Measurements from ENCODE around the gene MEIS3.

DNA sequence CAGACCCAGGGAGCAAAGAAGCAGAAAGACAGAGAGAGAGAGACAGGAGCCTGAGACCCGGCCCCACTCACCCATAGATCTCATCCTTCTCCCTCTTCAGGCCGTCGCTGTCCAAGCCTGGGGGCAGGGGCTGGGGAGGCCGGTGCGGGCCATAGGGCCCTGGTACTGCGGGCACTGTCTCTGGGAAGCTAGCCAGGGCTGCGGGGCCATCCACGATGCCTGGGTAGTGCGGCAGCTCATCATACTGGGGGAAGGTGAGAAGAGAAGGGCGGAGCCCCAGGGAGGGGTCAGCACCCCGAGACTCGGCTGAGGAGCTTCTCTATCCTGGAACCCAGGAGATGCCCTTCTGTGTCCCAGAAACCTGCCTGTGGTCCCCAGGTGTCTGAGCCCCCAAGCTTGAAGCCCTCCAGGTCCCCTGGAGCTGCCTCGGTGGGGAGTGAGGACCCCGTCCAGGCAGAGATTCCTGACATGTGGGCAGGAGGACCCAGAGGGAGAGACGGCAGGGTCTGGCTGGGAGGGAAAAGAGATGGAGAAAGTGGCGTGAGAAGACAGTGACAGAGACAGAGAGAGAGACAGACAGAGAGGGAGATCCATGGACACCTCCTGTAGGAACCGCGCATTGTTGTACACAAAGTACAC is 2.1 kb downstream of the MEIS3 start:
- TF ChIP-seq CTCF (IDR thresholded peaks at IDR 0.05): no peak
- no peak for TF ChIP-seq POLR2A (IDR thresholded peaks at IDR 0.05)

Data from ovary (tissue), 3 donors.